GM21619 (cell line): ENCODE measurements around the gene SKI.

Experiments
- ATAC-seq: cut with Tn5 transposase; IDR thresholded peaks from one replicate; pipeline ENCODE4 v1.9.1; 2021; ENCODE audit not compliant: unreplicated experiment

The SKI gene

DNA sequence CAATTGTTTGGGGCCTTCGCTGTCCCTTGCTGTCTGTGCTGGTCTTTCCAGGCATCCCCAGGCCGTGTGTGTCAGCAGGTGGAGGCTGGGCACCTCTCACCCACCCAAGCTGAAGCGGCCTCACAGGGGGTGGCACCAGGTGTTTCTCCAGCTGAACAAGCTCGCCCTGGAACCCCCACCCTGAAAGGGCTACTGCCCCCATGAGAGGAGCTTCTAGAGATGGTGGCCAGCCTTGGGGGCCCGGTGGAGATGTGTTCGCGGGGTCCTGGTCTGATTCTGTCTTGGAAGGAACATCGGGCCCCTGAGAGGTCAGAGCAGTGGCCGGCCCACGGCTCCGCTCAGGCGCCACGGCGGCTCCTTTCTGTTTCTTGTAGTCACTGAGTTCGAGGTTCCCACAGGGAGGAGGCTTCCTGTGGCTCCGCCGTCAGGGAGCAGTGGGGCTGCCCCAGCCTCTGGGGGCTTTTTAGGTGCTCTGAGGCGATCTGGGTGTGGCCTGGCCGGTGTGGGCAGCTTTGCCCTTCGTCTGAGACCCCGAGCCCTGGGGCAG, 46.9 kb downstream of the SKI start:
- ATAC-seq, result no peak

DNA sequence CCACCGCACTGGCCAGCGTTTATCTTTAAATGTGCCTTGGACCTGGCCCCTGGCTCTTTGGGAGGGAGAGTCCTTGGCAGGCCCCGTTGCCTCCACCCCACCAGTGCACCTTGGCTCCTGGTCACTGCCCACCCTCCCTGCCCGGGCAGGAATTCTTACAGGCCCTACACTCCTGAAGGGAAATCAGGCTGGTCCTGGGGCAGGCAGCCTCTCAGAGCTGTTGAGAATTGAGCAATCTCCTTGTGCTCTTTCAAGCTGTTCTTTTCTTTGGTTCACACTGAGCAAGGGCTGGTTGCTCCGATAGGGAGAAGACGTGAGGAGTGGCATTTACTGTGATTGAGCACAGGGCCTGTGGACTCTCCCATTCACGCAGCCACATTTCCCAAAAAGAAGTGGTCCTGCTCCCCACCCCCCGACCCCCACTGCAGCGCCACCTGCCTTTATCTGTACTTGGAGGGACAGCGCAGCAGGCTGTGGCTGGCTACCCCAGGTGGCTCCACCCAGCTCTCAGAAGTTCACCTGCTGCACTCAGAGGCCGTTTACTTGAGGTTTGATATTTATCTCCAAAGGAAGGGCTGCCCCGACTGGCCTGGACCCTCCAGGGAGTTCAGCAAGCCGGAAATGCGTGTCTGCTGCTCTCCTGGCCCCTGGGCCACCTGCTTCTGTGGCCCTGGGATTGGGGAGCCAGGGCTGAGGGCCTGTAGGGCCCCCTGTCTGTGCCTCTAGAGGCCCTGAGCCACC, 47.8 kb downstream of the SKI start:
- no peak for ATAC-seq

DNA sequence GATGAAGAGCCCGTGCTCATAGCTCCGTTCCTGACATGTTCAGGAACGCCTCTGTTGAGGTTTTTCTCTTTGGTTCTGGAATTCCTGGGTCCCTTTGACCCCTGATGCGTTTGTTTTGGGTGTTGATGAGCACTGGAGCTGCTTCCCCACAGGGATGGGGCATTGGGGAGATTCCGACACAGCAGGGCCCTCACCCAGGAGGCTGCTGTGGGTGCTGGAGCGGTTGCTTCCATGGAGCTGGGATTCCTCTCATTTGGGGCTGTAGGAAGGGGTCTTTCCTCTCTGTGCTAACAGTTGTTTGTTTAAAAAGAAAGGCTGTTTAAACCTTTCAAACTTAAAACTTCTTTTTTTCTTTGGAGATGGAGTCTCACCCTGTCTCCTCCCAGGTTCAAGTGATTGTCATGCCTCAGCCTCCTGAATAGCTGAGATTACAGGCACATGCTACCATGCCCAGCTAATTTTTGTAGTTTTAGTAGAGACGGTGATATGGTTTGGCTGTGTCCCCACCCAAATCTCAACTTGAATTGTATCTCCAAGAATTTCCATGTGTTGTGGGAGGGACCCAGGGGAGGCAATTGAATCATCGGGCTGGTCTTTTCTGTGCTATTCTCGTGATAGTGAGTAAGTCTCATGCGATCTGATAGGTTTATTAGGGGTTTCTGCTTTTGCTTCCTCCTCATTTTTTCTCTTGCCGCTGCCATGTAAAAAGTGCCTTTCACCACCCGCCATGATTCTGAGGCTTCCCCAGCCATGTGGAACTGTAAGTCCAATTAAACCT, 48.9 kb downstream of the SKI start:
- no peak for ATAC-seq

DNA sequence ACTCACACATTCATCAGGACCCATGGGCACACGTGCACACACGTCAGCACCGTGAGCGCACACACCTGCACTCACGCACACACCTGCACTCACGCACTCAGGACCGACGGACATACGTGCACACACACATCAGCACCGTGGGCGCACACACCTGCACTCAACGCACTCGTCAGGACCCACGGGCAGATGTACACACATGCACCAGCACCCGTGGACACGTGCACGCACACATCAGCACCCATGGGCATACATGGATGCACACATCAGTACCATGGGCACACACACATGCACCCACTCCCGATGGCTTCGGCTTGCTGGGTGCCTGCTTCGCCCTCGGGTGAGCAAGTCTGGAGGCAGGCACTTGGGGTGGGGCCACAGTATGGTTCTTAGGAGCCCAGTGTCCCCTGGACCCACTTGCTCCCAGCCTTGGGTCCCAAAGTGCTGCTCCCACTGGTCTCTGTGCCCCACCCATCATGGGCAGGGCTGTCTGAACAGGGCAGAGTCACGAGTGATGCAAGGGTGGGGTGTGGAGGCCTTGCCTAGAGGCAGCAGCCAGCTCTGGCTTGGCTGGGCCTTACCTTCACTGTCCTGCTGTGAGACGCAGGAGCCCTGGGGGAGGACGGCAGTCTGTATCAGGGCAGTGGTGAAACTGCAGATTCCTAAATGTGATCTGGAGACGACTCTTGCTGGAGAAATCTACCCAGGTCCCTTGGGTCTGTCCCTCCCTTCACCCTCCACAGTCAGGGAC, 49.8 kb downstream of the SKI start:
- no peak for ATAC-seq

DNA sequence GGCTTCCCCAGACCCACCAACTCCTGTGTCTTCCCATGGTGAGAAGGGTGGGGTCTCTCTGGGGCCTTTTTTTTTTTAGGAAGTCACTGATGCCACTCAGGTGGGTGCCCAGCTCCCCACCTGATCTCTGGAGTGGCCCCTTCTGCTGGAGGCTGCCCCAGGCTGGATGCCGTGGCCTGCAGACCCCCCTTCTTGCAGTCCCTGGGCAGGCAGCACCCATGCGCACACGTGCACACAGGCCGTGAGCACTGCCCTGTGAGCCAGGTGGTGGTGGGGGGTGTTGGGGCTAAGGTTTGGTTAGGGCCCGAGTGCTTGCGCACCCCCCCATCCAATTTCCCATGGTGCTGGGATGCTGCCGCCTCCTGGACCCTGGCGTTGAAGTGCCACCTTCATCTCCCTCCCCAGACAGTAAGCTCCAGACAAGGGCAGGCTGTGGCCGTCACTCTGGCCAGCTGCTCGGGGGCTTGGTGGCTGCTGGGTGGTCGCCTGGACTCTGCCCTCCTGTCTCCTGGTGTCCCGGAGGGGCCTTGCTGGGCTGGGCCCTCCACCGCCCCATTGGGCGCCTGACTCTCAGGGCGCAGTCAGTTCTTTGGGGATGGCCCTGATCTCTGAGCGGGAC, 50.6 kb downstream of the SKI start:
- no peak for ATAC-seq

DNA sequence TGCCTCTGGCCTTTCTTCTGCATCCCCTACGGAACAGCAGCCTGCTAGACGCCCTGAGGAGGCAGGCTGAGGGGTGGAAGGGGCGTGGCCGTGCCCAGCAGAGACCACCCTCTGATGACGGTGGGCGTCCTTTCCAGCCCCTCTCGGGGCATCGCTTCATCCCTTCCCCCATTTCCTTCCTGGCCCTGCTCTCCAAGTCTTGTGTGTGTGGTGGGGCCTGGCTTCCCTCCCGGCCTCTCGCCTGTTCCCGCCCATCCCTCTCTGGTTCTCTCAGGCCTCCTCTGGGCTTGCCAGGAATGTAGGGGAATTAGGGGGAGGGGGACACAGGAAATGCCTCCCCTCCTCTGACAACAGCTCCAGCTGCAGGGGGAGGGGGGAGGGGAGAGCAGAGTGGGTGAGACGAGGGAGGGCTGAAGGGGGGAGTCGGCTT, 51.1 kb downstream of the SKI start:
- no peak for ATAC-seq

DNA sequence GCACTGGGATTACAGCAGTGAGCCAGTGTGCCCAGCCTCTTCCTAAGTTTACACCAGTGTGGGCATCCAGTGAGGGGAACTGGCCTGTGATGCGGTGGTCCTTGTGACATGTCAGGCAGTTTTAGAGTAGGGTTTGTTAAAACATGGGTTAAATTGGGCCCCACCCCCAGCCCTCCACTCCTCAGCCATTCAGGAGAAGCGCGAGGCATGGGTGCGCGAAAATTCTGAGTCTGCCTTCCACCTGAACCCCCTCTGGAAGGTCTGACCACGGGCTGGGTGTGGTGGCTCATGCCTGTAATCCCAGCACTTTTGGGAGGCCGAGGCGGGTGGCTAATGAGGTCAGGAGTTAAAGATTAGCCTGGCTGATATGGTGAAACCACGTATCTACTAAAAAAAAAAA, 51.7 kb downstream of the SKI start:
- no peak for ATAC-seq

DNA sequence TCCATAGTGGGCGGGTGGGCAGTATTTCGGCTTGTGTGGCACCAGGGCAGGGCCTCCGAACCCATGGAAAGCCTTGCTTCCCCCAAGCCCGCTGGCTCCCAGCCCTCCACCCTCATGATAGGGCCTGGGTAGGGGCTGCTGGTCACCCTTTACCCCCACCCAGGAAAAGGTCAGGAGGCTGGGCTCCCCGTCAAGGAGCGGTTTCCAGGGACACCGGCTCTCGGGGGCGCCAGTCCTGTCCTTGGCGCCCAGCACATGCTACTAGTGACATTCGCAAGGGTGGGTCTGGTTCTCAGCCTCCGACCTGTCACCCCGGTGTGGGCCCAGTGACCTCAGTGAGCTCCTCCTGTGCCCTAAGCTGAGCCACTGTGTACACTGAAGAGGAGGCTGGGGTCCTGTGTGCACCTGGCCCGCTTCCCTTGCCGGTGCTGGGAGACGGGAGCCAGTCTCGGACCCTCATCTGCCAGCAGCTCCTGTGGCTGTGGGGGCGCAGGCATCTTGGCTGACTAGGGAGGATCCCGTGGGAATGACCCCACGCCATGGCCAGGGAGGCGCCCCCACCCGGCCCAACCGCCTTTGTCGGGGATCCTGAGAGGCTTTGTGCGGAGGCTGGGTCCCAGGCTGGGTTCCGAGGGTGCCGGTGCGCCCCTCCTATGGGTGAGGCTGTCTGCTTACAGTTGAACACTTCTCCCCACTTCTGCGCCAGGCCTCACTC, 54.6 kb downstream of the SKI start:
- no peak for ATAC-seq

DNA sequence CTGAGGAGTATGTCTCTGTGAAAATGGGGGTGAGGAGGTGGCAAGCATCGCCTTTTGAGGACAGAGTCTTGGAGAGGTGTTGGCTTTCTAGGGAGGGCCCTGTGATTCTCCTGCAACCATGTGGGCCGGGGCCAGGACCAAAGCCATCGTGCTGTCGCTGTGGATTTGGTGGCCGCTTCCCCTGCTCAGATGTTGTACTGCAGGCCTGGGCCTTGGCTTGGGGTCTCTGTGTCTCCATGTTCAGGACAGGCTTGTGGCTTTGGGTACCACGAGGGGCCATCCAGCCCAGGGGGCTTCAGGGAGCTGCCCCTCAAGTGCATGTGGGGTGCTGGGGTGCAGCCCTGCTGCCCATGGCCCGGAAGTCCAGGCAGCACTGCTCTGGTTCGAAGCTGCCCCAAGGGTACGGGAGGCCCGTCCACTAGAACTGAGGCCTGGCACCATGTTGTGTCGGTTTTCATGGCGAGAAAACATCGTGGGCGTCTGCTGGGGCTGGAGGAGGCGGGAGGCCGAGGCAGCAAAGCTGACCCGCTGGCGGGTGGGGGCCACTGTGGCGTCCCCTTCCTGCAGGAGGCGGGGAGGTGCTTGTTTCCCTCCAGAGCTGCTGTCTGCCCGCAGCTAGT, 55.4 kb downstream of the SKI start:
- no peak for ATAC-seq

DNA sequence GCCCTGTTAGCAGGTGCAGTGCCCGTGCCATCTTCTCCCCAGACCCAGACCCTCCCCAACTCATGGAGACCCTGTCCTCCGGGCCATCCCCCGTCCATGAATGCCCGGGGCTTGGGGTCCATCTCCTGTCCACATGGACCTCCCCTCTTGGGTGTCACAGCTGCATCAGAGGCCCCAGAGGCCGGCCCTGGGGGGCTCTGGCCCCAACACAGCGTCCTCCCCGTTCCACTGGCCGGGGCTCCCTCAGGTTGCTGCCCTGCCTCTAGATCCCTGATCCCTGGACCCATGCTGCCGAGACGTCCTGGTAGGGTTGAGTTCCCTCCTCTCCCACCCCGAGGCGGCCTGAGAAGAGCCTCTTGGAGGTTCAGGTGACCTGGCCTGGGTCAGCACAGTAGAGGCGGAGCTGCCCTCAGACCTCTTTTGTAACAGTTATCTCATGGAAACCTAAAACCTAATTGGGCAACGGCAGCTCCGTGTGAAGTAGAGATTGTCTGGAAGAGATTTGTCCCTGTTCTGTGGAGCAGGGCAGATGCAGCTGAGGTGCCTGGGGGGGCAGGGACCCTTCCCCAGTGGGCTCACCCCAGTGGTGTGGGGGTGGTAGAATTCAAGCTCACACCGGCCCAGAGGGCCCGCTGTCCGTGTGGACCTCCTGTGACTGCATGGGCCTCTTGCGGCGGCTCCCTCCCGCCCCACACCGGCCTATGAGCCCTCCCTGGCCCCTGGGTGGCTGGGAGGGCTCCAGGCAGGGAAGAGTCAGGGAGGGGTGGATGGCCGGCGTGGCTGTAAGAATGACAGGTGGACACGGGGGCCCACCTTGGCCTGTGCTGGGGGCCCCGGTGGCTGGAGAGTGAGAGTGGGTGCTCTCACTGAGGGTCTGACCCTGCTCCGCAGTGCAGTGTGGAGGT, 56.1 kb downstream of the SKI start:
- ATAC-seq, result no peak

DNA sequence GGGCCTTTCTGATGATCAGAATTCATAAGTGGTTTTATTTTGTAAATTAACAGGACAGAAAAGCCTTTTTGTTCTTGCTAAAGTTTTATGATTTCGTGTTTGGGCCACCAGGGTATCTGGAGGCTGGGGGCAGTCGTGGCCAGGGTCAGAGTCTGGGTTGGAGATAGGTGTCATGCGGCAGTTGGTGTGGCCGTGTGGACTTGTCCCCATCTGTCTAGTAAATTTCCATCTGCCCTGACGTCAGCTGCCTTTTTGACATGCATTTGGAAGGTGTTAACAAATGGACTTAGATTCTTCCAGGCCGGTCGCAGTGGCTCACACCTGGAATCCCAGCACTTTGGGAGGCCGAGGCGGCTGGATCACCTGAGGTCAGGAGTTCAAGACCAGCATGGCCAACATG, 56.8 kb downstream of the SKI start:
- no peak for ATAC-seq

DNA sequence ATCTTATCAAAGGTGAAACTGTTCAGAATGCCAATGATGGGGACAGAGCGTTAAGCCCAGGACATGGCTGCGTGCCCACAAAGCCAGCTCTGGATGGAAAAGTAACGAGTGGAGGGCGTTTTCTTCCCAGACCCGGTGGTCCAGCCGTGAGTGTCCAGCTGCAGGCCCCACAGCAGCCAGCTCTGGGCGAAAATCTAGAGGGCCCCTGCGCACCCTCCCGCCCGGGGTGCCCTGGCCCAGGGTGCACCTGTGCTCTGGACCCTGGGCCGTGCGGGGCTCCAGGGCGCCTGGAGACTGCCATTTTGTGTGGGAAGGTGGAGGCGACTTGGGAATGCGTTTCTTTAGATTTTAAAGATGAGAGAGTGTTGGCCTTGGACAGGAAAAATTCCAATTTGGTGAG, 58.8 kb downstream of the SKI start:
- no peak for ATAC-seq

DNA sequence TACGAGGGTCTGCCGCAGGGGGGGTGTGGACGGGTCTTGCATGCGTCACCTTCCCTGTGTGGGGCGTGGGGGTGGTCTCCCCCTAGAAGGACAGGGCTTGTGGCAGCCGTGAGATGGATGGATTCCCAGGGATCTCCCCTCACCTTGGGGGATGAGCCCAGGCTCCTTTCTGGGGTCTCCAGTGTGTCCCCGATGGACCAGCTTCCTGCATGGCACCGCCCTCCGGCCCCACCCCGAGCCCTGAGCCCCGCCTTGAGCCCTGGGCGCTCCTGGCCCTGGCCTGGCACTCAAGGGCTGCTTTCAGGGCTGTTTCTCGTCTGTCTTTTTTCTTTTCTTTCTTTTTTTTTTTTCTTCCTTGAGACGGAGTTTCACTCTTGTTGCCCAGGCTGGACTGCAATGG, 59.5 kb downstream of the SKI start:
- no peak for ATAC-seq

DNA sequence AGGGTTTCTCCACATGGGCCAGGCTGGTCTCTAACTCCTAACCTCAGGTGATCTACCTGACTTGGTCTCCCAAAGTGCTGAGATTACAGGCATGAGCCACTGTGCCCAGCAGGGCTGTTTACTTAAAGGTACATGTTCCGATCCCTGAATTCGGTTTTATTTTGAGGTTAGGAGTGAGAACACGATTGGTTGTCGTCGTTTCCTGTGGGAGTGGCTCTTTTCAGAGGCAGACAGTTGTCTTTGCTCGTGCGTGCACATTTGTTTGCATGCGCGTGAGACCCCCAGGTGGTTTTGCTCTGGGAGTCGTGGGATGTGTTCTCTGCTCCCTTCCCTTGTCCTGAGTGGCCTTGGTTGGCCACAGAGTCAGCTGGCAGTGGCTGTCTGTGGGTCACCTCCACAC, 60.2 kb downstream of the SKI start:
- ATAC-seq, result no peak

DNA sequence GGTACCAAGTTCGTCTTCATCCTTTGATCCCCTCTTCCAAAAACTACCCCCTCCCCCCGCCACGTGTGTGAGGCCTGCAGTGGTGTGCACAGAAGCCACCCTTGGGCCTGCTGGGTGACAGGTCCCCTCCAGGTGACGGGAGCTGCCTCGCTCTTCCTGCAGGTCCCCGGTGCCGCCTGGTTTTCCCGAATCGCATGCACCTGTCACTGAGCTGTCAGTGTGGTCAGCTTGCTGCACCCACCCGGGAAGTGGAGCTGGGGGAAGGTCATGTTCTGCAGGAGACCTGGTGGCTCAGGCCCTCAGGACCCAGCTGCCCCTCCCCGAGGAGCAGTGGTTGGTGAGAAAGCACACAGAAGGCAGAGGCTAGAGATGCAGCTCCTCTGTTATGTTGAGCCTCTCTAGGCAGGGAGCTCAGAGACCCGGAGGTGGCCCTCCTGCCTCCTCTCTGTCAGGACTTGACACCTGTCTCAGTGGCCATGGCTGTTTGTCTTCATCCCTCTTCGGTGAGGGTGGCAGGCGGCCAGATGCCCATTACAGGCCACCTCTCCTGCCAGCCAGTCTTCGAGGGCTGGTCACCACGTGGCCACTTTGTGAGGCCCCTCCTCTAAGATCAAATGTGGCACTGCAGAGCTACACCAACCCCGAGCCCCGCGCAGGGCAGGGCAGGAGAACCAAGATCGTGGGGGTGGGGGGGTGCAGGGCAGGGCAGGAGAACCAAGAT, 60.9 kb downstream of the SKI start:
- ATAC-seq, result no peak

DNA sequence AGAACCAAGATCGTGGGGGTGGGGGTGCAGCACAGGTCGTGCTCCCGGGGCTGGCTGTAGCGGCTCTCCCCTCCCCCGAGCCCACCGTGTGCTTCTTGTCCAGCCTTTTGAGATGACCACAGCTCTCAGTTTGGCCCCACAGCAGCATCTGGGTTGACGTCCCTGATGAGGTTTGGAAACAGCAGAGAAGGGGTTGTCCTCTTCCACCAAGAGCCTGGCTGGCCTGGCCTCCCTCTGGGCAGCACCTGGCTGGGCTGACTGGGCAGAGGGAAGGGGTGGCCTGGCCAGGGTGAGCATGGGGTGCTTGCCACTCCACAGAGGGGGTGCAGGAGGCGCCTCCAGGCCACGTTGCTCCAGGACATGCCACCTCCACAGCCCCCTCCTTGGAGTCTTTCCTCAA, 61.5 kb downstream of the SKI start:
- no peak for ATAC-seq

DNA sequence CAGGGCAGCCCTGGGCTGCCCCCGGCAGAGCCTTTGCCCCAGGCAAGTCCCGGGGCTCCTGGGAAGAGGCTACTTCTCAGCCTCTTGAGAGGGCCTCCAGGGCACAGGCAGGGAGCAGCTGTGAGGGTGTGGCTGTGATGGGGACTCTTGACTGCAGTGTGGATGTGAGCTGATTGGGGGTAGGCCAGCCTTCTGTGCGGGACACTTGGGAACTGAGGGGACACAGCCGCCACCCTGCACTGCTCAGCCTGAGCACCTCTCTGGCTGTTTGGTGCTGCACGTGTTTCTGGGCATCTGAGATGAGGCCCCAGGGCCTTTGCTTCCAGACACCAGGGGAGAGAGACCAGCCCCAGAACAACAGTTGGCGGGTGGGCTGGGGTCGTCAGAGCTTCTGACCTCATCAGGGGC, 62.1 kb downstream of the SKI start:
- ATAC-seq, result peak; percentile 21
